Heart left ventricle (tissue), 13 donors: ENCODE measurements around the gene PIGR.

Experiments
- POLR2A ChIP-seq, 2 donors: fragments of 450-650 bp; IDR thresholded peaks; one replicate each; pipeline ENCODE4 v1.6.1; 2017; ENCODE audit warnings: antibody characterized with exemption in 2 of 2, mild to moderate bottlenecking in 2 of 2, moderate library complexity in 2 of 2
- TF ChIP-seq, protein P1 (sequence below), 12 donors: fragments of 200-600 bp; sonication (generic) in 4 of 12; IDR thresholded peaks; one replicate each; pipeline versions ENCODE4 v1.5.0 to v1.8.0; 2018 to 2022; ENCODE audit warnings: antibody characterized with exemption in 12 of 12, mild to moderate bottlenecking in 5 of 12
- donor health status: ischemic (EF 13 %, LVEDD 7.1; RV severe dilation, severe dysfunction).
- donor health status: DM: no; HTN: yes; CAD: no.
- donor health status: DM: no; HTN: no; CAD: no.
- donor health status: ischemic (EF 25% LVEDD 6.9; RV normal size, moderate dysfunction).
- donor health status: ischemic (EF 25% LVEDD 5.7; RV mildly dilated, moderate dysfunction).
- donor health status: ischemic (EF 35%, LVEDD 5.7; RV mildly dilated, moderate dysfunction).
- donor health status: nonischemic (EF 11% LVEDD 7.7; RV severe dilation, severe dysfunction).
- donor health status: DM: yes; HTN: yes; CAD: no.
- donor health status: PGD.
- donor health status: ischemic (EF 29% LVEDD 5.4; RV normal size, mild dysfunction).
- donor health status: nonischemic (EF 23%, LVEDD 6.1; RV moderate dilation, normal function).

DNA sequence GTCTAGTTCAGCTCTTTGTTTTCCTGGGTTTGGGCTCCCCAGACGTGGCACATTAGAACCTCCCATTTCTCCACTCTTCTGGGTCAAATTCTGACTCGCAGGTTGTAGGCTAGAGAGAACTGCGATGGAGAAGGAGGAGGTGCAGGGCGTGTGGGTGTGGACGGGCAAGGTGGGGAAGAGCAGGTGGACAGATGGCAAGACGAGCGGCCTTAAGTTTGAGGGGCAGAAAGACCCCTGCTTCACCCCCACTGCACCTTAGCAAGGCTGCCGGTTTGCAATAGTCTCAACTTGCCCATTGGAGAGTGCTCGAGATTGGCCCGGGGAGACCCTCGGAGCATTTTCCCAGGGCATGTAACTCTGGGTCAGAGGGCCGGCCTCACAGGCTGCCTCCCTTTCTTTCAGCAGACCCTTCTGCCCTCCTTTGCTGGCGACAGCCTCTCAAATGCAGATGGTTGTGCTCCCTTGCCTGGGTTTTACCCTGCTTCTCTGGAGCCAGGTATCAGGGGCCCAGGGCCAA, 47.3 kb downstream of the PIGR start:
- TF ChIP-seq, protein P1, sequence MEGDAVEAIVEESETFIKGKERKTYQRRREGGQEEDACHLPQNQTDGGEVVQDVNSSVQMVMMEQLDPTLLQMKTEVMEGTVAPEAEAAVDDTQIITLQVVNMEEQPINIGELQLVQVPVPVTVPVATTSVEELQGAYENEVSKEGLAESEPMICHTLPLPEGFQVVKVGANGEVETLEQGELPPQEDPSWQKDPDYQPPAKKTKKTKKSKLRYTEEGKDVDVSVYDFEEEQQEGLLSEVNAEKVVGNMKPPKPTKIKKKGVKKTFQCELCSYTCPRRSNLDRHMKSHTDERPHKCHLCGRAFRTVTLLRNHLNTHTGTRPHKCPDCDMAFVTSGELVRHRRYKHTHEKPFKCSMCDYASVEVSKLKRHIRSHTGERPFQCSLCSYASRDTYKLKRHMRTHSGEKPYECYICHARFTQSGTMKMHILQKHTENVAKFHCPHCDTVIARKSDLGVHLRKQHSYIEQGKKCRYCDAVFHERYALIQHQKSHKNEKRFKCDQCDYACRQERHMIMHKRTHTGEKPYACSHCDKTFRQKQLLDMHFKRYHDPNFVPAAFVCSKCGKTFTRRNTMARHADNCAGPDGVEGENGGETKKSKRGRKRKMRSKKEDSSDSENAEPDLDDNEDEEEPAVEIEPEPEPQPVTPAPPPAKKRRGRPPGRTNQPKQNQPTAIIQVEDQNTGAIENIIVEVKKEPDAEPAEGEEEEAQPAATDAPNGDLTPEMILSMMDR (IDR thresholded peaks at IDR 0.05) = no peak
- no peak for TF ChIP-seq POLR2A (IDR thresholded peaks at IDR 0.05)
